HG02798 (cell line): ENCODE data around the gene PERCC1.
A peak's percentile ranks its signal among the peaks of the same experiment; 100 is the strongest.
"Not testable (repeated sequence)": the region's sequence is repeated elsewhere in the genome, so short reads cannot be mapped to it uniquely, and the experiment has no call there.

ENCODE experiments used
- ATAC-seq: cut with Tn5 transposase; IDR thresholded peaks from one replicate; pipeline ENCODE4 v1.9.1; 2021; ENCODE audit warnings: mild to moderate bottlenecking; ENCODE audit not compliant: unreplicated experiment, poor library complexity

Gene PERCC1

DNA sequence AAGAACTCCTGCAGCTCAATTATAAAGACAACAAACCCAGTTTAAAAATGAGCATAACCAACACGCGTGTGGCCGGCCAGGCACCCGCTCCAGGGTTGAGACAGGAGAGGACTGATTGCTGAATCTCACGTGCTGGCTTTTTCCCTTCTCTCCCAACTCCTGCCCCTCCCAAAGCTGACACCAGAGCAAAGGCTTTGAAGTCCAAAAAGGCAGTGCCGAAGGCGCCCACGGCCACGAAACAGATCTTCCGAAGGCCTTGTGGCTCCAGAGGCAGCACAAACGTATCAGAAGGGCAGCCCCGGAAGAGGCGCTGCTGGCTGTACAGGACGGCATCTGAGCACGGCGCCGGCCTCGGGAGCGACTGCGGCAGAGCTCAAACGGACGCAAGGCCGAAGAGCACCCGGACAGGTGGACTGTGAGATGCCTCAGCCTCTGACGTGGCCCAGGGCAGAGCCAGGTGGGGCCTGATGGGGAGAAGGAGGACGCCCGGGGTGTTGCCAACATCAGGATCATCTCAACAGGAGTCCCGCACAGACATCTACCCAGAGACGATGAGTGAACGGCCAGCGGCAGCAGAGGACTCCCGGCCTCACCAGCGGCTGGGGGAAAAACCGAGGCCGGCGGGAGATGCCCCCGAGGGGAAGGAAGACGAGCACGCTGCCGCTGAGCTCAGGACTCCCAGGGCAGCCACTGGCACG is 33.5 kb downstream of the PERCC1 start:
- no peak for ATAC-seq

DNA sequence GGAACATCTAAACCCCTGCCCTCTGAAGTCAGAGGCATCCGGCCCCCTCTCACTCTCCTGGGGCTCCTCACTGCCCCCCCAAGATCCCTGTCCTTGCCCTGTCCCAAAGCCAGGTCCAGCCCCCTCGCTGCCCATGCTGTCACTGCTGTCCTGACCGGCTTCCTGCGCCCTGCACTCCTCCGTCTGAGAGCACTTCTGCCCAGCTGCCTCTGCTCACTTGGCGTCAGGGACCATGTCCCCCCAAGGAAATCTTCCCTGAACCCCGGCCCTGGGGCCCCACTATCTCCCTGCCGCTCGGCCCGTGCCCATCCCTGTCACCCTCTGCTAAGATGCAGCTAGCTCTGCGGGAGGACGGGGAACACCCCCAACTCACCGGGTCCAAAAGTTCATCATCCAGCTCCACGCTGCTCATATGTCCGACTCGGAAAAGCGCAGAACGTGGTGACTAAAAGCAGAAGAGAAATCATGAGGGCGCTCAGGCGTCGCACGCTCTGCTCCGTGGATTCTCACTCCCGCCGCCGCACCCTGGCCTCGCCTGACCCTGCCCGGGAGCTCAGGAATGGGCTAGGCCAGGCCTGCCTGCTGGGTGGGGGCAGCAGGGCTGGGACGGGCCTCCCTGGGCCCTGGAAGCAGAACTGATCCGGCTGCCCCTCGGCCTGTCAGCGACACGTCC is 34.2 kb downstream of the PERCC1 start:
- ATAC-seq, result no peak

DNA sequence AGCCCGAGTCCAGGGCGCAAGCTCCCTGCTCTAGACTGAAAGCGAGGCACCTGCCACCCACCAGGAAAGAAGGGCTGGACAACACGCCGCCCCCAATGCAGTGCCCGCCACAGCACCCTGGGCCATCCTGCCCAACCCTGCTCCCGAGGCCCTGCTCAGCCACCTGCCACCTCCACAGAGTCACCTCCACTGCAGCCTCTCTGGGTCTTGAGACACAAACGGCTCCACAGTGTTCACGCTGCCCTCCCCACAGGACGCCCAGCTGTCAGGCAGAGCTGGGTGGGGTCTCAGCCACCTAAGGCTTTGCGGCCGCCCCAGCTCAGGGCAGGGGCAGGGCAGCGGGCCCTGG is 34.7 kb downstream of the PERCC1 start:
- no peak for ATAC-seq

DNA sequence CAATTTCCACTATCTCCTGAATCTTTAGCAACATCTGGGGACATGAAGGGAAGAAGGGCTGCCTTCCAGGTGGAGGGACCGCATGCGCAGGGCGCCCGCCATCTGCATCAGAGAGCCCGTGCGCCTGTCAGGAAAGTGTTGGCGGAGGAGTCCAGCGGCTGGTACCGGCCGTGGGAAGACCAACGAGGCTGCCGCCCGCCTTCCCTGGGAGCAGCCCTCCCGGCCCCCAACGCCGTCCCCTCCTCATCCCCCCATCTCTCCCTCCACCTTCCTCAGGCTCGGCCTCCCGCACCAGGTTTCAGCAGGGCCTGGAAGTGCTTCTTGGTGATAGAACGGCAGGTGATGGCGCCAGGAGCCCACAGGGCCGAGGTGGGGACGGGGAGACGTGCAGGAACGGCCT is 35.2 kb downstream of the PERCC1 start:
- no peak for ATAC-seq

DNA sequence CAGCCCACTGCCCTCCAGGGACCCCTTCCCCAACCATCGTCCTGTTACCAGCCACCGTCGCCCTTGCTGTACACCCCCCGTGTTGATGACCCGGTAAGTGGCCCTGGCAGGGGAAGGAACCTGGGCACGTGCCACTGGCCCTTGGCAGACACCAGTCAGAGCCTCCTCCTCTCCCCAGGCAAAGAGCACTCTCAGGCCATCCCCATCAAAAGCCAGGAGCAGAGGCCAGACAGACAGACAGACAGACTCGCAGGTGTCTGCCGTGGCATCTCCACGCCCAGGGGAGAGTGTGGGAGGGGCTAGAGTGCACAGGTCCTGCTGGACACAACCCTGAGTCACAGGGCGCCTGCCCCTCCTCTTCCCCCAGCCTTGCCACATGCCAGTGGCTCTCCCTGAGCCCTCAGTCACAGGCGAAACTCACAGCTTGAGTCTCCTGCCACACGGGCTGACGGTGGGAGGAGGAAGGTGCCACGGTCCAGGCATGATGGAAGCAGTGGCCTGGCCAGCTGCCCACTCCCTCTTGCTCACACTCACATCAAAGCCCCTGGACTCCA is 36.2 kb downstream of the PERCC1 start:
- no peak for ATAC-seq

DNA sequence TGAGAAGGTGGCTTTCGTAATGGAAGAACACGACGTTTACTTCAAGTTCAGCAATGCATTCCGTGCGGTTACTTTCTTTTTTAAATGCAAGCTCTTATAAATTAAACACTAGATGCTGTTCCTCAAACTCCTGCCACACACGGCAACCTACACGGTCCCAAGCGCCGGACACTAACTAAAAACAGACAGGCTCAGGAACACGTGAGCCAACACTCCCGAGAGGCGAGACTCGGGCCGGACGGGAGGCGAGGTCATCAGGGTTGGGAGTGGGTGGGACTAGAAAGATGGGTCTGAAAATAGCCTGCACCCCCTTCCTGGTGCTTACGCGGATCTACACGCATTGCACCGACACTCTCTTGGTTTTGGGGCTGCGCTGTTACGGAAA is 37.5 kb downstream of the PERCC1 start:
- no peak for ATAC-seq

DNA sequence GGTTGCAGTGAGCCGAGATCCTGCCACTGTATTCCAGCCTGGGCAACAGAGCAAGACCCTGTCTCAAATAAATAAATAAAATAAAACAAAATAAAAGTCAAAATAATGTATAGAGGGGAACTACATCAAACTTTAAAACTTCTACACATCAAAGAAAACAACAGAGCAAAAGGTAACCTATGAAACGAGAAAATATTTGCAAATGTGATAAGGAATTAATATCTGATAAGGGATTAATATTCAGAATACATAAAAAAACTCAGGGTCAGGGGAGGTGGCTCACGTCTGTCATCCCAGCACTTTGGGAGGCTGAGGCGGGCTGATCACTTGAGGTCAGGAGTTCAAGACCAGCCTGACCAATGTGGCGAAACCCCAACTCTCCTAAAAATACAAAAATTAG is 38.3 kb downstream of the PERCC1 start:
- not testable (repeated sequence) for ATAC-seq

DNA sequence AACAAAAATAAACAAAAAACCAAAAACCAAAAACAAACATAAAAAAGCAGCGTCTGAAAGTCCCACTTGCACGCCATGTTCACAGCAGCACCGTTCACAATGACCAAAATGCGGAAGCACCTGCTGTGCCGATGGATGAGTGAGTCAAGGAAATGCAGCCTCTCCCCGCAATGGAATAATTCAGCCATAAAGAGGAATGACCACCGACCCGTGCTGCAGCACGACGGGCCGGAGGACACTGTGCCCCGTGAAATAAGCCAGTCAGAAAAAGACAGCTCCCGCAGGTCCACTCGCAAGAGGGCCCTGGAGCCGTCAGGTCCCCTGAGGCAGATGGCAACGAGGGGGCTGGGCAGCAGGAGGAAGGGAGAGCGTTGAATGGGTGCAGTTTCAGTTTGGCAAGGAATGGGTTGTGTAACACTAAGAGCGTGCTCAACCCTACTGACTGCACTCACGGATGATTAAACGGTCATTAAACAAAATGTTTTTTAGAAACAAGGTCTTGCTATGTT is 38.9 kb downstream of the PERCC1 start:
- ATAC-seq, result peak; percentile 30

DNA sequence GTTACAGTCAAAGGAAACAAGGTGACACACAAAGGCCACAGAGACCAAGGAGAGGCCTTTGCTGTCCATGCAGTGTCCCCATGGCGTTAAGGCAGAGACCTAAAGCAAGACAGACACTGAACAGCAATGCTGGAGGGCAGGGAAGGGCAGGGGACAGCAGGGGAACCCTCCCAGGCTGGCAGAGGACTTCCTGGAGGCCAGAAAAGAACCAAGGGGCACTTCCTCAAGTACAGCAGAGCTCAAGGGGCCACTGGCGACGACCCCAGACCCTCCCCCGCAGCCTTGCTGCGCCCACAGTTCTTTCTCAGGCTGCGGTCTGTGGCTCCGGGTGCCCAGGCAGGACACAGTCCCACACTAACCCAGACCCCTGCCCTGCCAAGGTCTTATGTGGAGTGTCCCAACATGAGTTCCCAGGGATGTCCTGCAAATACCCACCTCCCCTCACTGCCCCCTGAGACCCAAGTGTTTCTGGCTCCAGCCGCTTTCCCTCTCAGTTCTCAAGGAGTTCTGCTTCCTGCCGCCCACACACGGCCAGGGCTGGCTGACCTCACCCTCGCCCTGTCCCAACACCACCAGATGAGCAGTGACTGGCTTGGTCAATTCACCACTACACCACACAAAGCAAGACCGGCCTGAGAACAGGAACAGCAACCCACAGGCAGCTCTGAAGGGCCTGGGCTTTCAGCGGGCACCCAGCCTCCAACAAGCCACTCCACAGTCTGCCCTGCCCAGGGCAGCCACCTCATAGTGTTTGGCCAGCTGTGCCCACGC is 39.8 kb downstream of the PERCC1 start:
- no peak for ATAC-seq

DNA sequence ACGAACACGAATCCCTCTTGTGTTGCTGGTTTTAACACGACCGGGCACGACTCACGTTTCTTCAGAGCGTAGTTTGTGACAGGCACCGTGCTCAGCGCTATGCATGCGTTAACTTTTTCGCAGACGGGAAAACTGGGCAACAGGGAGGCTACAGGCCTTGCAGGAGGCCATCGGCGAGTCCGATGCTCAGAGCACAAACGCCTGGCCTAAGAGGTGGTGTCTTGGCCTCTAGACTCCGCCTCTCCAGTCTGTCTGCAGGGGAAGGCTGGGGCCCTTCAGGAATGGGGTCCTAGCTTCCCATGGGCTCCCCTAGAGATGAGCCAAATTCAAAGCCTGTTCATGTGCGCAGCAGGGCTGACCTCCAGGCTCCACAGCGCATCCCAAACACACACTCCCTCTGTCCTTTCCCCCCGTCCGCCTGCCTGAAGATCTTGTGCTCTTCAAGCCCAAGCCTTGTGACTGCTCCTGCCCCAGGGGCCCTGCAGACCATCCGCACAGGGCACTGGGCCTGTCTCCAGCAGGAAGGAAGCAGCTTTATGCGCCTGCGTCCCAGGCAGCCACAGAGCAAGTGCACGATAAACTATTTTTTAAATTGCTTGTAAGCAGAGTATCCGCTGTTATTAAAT is 40.8 kb downstream of the PERCC1 start:
- ATAC-seq, result no peak

DNA sequence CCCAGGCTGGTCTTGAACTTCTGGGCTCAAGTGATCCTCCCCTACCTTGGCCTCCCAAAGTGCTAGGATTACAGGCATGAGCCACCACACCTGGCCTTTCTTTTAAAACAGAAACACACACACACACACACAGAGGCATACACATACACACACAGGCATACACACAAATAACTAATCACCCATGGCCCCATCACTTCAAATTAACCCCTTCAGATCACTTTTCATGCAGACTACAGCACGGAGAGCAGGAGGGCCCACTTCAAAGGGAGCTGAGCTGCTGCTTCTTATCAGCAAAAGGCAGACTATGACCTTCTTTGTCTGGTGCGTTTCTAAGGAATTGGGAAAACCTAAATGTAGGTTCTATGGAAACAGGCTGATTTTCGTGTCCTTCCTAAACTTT is 42.1 kb downstream of the PERCC1 start:
- no peak for ATAC-seq

DNA sequence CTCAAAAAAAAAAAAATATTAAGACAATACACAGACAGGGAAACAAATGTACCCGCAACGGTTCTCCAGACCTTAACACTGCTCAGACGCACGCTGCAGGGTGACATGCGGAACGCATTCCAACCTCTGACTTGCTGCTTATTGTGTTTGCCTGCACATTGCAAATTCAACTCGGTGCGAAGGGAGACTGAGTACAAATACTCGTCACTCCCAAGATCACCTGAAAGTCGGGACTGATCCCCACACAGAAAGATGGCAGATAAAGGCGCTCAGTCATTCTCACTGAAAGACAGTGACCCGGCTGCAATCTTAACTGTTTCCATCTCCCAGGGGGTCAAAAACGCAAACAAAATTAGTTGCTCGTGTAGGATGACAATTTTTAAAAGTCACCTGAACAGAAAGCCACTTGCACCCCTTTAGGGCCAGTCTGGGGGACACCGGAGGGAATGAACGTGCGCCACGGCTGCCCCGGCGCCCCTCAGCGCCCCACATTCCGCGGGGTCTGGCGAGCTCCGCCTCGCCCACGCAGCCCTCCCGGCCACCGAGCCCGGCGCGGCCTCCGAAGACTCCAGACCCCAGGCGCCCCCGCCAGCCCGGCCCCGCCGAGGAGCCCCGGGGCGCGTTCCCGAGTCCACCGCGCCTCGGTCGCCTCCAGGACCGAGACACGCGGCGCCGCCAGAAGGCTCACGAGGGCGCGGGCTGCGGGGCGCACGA is 43.4 kb downstream of the PERCC1 start:
- ATAC-seq, result no peak

DNA sequence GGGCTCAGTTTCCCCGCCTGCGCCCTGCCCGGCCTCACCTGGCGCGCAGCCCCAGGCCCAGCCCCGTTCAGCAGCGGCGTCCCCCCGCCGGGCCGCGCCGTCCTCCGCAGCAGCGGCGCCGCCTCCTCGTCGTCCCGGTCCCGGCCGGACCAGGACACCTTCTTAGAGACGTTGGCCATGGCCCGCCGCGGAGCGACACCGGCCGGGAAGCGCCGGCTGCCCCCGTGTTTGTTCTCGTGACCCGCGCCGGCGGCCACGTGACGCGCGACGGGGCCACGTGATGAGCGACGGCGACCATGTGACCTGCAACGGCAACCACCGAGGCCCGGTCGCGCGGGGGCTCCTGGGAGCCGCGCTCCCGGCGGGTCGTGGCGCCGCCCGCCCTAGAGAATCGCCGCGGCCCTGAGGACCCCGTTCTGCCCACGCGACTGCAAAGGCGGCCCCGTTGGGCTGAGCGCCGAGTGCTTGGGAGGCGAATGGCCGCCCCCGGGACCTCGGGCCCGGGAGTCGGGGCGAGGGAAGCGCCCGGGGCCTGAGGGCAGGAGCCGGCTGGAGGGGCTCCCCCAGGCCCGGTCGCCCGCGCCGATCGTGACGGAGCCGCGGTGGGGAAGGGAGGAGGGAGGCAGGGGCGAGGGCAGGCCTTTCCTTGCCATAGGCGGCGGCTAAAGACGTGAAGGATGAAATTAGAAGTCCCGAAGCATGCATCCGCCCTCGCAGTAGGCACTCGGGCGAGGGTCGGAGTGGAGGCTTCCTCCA is 44.1 kb downstream of the PERCC1 start, which contains the start of gene CLCN7:
Gene CLCN7, minus strand, starts transcription at position 233 of the 756 bp plus-strand sequence. Its CDS starts 54 bp downstream, at position 179.
- peak; percentile 87 for ATAC-seq

DNA sequence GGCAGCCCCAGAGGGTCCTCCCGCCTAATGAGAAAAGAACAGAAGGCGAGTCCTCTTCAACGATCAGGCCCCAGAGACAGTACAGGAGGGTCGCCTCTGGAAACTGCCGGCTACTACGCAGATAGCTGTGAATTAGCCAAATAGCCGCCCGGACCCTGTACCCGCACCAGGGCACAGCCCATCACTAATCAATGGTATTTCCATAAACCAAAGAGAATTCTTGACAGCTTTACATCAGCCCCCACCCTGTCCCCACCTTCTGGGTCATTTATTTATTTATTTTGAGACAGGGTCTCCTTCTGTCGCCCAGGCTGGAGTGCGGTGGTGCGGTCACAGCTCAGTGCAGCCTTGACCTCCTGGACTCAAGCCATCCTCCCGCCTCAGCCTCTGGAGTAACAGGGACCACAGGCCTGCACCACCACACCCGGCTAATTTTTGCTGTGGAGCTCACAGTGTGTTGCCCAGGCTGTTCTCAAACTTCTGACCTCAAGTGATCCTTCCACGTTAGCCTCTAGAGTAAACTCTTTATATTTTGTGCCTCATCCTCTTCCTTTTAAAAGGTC is 44.8 kb downstream of the PERCC1 start:
- ATAC-seq, result no peak

DNA sequence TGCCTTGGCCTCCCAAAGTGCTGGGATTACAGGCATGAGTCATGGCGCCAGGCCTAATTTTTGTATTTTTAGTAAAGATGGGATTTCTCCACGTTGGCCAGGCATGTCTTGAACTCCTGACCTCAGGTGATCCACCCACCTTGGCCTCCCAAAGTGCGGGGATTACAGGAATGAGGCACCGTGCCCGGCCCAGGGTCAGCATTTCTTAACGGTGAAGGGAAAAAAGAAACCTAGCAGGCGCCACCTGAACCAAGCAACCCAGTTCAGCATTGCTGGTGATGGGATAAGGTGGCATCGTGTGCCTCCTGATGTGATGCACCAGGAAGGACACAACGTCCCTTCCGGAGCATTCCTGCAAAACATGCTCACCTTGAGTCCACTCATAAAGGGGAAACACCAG is 46.2 kb downstream of the PERCC1 start:
- ATAC-seq, result no peak

DNA sequence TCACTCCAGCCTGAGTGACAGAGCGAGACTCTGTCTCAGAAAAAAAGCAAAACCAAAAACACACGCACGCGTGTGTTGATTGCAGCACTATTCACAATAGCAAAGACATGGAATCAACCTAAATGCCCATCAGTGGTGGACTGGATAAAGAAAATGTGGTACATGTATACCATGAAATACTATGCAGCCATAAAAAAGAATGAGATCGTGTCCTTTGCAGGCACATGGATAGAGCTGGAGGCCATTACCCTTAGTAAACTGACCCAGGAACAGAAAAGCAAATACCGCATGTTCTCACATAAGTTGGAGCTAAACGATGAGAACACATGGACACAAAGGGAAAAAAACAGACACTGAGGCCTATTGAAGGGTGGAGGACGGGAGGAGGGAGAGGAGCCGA is 48.1 kb downstream of the PERCC1 start:
- ATAC-seq, result not testable (repeated sequence)

DNA sequence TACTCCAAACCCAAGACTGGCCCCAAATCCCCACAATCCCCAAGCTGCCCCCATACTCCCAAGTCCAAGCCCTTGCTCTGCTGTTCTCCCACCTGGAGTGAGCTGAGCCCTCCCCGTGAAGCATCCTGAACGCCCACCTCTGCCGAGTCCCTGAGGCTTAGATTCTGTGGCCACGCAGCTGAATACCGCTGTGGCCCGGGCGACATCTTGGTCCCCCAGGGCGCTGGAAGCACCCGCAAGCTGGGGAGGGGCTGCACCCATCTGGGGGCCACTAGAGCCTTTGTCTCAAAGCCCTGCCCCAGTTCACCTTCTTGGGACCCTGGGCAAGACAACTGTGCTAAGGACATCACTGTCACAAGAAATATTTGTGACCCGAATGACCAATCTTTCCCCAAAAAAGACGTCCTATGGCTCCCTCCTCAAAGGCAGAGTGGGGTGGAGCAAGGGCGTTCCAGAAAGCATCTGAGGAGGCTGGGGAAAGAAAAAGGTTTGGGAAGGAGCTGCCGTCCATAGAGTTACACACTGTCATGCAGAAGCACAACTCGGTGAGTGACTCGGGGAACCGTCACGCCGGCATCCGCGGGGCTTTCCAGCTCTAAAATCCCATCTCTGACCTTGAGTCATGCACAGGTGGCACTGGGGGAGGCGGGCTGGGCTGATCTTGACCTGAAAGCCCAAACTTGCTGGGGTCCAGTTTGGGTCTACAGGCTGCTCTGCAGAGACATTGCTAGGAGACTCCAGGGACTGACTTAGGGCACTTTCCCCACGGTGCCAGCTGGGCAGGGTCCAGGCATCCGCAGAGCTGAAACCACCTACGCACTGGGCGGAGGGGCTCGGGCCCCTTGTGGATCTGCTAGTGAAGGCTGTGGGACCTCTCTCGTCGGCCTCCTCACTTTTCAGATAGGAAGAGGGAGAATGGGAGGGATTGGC is 51.3 kb downstream of the PERCC1 start:
- ATAC-seq, result no peak
